ENCODE measurements around the gene SLC26A1. TPM values are rescaled to one million over a fixed set of nuclear protein-coding genes. Genes with fewer than 3 reads are reported as not detected.
A peak's percentile ranks its signal among the peaks of the same experiment; 100 is the strongest.
"Not testable (repeated sequence)": the region's sequence is repeated elsewhere in the genome, so short reads cannot be mapped to it uniquely, and the experiment has no call there.

The SLC26A1 gene
- total RNA-seq, 1 donor from 2014 or later: 0.22 TPM

- DNase-seq (ENCODE audit: low spot score): no peak
- intact Hi-C loops (cut with DNase I): loop anchor here (2.0 to 5.0 kb wide), 2 partner anchors 55 to 246 kb away; partner anchors contain the start of genes GAK and TMEM175
Observed at GRCh38 chr4:987624-988513, 5.3 kb downstream of the SLC26A1 start.

DNA sequence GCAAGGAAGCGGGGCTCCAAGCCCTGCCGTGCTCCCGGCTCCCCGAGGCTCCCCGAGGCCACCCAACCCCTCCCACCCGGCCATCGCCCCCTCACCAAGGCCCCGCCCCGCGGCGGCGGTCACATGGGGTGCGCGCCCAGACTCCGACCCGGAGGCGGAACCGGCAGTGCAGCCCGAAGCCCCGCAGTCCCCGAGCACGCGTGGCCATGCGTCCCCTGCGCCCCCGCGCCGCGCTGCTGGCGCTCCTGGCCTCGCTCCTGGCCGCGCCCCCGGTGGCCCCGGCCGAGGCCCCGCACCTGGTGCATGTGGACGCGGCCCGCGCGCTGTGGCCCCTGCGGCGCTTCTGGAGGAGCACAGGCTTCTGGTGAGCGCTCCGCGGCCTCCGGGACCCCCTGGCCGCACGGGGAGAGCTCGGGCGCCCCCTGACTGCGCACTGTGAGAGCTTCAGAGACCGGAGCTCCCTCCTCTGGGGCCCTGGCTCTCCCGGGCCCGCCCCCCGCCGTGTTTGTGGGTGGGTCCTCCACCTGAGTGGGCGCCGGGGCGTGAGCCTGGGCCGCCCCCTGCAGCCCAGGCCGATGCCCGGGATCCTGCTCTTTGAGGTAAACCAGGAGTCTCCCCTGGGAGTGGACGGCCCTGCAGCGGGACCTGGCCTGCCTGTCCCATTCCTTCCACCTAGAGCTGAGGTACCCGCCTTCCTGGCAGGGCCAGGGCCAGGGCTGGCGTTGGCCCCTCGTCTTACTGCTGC is 6.2 kb downstream of the SLC26A1 start, which contains the start of gene IDUA:
Gene IDUA, plus strand, starts transcription at position 166 of the 745 bp plus-strand sequence. Its CDS starts 41 bp downstream, at position 207.
- intact Hi-C loops (cut with DNase I): loop anchor here (2.0 to 5.0 kb wide), 2 partner anchors 54 to 245 kb away; partner anchors contain the start of genes GAK and TMEM175
- peak; percentile 92 for DNase-seq (ENCODE audit: low spot score)

DNA sequence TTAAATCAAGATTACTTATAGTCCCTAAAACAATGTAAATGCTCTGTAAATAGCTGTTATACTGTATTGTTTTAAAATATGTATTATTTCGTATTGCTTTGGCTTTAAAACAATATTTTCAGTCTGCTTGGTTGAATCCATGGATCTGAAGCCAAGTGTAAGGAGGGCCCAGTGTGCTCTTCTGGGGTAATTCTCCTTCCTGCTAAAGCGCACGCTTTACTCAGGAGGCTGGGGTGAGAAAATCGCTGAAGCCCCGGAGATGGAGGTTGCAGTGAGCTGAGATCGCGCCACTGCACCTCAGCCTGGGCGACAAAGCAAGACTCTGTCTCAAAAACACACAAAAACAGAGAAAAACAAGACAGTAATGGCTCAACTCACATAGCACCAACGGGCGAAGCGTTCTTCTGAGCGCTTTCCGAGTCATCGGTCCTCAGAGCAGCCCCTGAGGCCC is 6.8 kb downstream of the SLC26A1 start:
- DNase-seq (ENCODE audit: low spot score): no peak
- intact Hi-C loops (cut with DNase I): loop anchor here (2.0 to 5.0 kb wide), 2 partner anchors 54 to 244 kb away; partner anchors contain the start of genes GAK and TMEM175

- no peak for DNase-seq (ENCODE audit: low spot score)
- intact Hi-C loops (cut with DNase I): loop anchor here (5.0 kb wide), 1 partner anchor 243 kb away; no protein-coding TSS in a partner anchor
Observed at GRCh38 chr4:985123-985830, 7.9 kb downstream of the SLC26A1 start.

- no peak for DNase-seq (ENCODE audit: low spot score)
Observed at GRCh38 chr4:984336-985054, 8.7 kb downstream of the SLC26A1 start.

GRCh38 chr4:982814-983213 is 10.4 kb downstream of the SLC26A1 start:
- DNase-seq (ENCODE audit: low spot score): no peak

More at GRCh38 chr4:984336-985054, 8.7 kb downstream of the SLC26A1 start:
- intact Hi-C loops (cut with DNase I): loop anchor here (5.0 kb wide), 1 partner anchor 242 kb away; no protein-coding TSS in a partner anchor

GRCh38 chr4:982291-982690 is 10.9 kb downstream of the SLC26A1 start:
- intact Hi-C loops (cut with DNase I): no loop called here
- no peak for DNase-seq (ENCODE audit: low spot score)

More at GRCh38 chr4:982814-983213, 10.4 kb downstream of the SLC26A1 start:
- intact Hi-C loops (cut with DNase I): no loop called here

DNA sequence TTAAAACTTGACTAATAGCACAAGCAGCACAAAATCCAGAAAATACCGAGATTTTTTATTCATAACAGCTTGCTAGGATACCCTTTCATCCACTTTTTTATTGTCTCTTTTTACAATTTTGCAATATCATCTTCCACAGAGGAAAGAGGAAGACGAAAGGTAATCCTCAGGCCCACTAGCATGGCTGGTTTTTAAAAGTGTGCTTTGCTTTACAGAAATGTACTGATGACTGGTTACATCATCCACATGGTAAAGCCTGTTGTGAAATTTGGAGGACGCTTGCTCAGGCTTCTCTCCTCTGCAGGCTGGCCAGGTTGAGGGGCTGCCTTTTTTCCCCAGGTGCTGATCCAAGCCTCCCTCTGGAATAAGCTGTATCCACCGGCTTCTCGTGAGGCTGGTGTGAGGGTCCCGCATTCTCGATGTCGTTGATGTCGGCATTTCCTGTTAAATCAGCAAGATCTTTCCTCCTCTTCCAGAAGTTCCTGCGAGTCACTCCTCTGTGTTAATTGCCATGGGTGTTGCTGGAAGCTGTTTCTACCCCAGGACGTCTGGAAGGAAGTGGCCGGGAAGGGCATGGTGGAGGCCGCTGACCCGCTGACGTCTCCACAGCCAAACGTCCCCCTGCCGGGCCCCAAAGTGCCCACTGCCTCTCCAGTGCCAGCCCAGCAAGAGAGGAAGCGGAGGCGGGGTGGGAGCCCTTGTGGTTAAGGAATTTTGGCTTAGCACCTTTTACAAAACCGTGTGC is 14.1 kb downstream of the SLC26A1 start:
- DNase-seq (ENCODE audit: low spot score): no peak
- intact Hi-C loops (cut with DNase I): no loop called here

GRCh38 chr4:976016-976415 is 17.2 kb downstream of the SLC26A1 start:
- DNase-seq (ENCODE audit: low spot score); intact Hi-C loops (cut with DNase I): not testable (repeated sequence)

- no peak for DNase-seq (ENCODE audit: low spot score)
- intact Hi-C loops (cut with DNase I): loop anchor here (5.0 kb wide), 1 partner anchor 42 kb away; the partner anchor contains the start of genes GAK and TMEM175
Observed at GRCh38 chr4:974668-975067, 18.5 kb downstream of the SLC26A1 start.

DNA sequence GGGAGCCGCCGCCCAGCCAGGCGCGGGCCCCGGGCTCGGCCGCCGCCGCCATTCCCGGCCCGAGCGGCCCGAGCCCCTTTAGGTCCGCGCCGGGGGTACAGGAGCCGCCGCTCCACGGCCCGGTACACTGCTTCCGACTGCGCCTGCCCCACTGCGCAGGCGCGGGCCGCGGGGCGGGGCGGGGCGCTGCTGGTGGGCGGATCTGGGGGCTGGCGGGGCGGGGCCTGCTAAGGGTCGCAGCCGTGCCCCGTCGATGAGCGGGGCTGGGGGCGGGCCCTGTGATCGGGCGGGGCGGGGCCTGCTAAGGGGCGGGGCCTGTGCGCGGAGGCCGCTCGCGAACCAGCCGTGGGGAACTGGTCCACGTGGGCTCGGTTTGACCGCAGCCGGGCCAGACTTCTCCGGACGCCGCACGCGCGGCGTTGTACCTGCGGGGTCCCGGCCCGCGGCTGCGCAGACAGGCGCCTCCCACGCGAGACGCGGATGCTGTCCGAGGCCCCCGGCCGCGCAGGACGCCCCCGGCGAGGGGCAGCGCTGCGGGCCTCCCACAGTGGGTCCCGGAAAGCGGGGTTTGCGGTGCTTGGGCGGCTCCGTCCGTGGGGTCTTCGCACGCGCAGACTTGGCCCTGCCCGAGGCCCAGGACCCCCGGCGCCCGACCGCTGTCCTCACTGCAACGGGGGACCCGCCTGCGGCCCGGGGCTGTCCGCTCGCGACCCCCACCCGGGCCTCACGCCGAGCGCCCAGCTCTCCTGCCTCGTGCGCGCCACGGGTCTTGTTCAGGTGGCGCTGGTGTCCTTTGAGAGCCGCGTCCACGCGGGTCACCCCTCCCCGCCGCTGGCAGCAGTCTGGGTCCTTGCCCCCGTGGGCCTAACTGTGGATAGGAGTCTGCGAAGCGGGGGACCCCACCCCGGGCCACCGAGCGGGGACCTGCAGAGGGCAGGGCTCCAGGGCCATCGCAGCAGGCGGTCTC is 19.5 kb downstream of the SLC26A1 start, which contains the start of gene DGKQ:
Gene DGKQ, minus strand, starts transcription at position 139 of the 967 bp plus-strand sequence. Its CDS starts 87 bp downstream, at position 52.
- intact Hi-C loops (cut with DNase I): loop anchor here (5.0 kb wide), 1 partner anchor 41 kb away; the partner anchor contains the start of genes GAK and TMEM175
- DNase-seq (ENCODE audit: low spot score): peak; percentile 96

GRCh38 chr4:972651-973424 is 20.4 kb downstream of the SLC26A1 start:
- DNase-seq (ENCODE audit: low spot score): no peak
- intact Hi-C loops (cut with DNase I): loop anchor here (5.0 kb wide), 1 partner anchor 41 kb away; the partner anchor contains the start of genes GAK and TMEM175

GRCh38 chr4:971666-972500 is 21.3 kb downstream of the SLC26A1 start:
- intact Hi-C loops (cut with DNase I): loop anchor here (5.0 kb wide), 1 partner anchor 40 kb away; the partner anchor contains the start of genes GAK and TMEM175

GRCh38 chr4:970854-971520 is 22.2 kb downstream of the SLC26A1 start:
- intact Hi-C loops (cut with DNase I): loop anchor here (5.0 kb wide), 1 partner anchor 39 kb away; the partner anchor contains the start of genes GAK and TMEM175
- DNase-seq (ENCODE audit: low spot score): no peak

More at GRCh38 chr4:971666-972500, 21.3 kb downstream of the SLC26A1 start:
- no peak for DNase-seq (ENCODE audit: low spot score)

All from cardiac septum (tissue), 1 donor.